Activated CD4-positive, alpha-beta T cell treated with anti-CD3 and anti-CD28 coated beads, Interleukin-2, amount 10 ng/mL, durations not matched to agents 7 days and 5 days (primary cell): ENCODE measurements around the gene SLC6A15. TPM values are rescaled to one million over a fixed set of nuclear protein-coding genes. Genes with fewer than 3 reads are reported as not detected.

Experiments used
- CTCF ChIA-PET: fragments of 350-600 bp; sonication (Branson Sonifier 250); formaldehyde crosslinking; loops from one replicate; lab custom pipeline; 2021; ENCODE audit warnings: antibody characterized with exemption; lab: Charles Lee
- POLR2A ChIA-PET: fragments of 350-600 bp; sonication (Branson Sonifier 250); formaldehyde crosslinking; loops from one replicate; lab custom pipeline; 2021; ENCODE audit warnings: antibody characterized with exemption; lab: Charles Lee
- DNase-seq: peaks from one replicate; pipeline ENCODE4 v3.0.0-alpha.2; 2020
- H3K27ac Mint-ChIP-seq: one replicate; pipeline ENCODE4 v1.8.0; 2021; ENCODE audit warnings: mild to moderate bottlenecking, moderate library complexity, mixed read lengths
- H3K27me3 Mint-ChIP-seq: one replicate; pipeline ENCODE4 v1.8.0; 2021; ENCODE audit warnings: mixed read lengths
- H3K36me3 Mint-ChIP-seq: one replicate; pipeline ENCODE4 v1.8.0; 2021; ENCODE audit warnings: low read depth, mixed read lengths
- H3K4me1 Mint-ChIP-seq: one replicate; pipeline ENCODE4 v1.8.0; 2021; ENCODE audit warnings: mixed read lengths
- H3K4me3 Mint-ChIP-seq: one replicate; pipeline ENCODE4 v1.8.0; 2021; ENCODE audit warnings: mild to moderate bottlenecking, moderate library complexity, mixed read lengths
- H3K9me3 Mint-ChIP-seq: one replicate; pipeline ENCODE4 v1.8.0; 2021; ENCODE audit warnings: mixed read lengths
- total RNA-seq, 2 experiments: library from RNA; stranded (reverse); gene quantifications; one replicate each; pipeline ENCODE4 v1.2.3, GENCODE V29; 2021

The SLC6A15 gene
- total RNA-seq, 2 experiments from 2014 or later = not detected

GRCh38 chr12:84813780-84814663 is 98.6 kb downstream of the SLC6A15 start:
- no peaks in the 10 kb centered on the region for H3K36me3 Mint-ChIP-seq
- ChIA-PET POLR2A (no interaction called here), CTCF (no interaction called here)
- no peak overlapping the region for H3K4me3 Mint-ChIP-seq
- no peaks in the 10 kb centered on the region for H3K27me3 Mint-ChIP-seq
- H3K9me3 Mint-ChIP-seq = no peaks in the 10 kb centered on the region
- no peak for DNase-seq
- no peaks in the 10 kb centered on the region for H3K4me1 Mint-ChIP-seq
- no peak overlapping the region for H3K27ac Mint-ChIP-seq

DNA sequence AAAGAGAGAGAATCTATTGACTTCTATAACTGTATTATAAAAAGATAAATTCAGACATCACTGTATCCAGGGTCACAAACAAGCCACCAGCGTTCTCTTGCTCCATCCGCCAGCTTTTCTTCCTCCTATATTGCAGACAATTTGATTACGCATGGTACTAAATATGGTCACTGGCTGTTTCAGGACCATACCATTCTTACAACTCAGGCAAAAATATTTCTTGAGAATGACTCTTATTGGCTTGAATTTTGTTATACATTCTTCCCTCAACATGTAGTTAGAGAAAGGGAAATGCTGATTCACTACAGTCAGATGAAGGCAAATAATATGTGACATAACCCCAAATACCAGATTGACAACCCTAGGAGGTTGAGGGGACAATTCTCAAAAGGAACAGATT is 101.3 kb downstream of the SLC6A15 start:
- no peak for DNase-seq
- Mint-ChIP-seq H3K4me1 (no peaks in the 10 kb centered on the region), H3K36me3 (no peaks in the 10 kb centered on the region), H3K9me3 (no peaks in the 10 kb centered on the region), H3K27ac (no peak overlapping the region), H3K4me3 (no peak overlapping the region), H3K27me3 (peaks cover 2% of the 10 kb centered on the region)
- POLR2A ChIA-PET = no interaction called here
- CTCF ChIA-PET = no interaction called here

DNA sequence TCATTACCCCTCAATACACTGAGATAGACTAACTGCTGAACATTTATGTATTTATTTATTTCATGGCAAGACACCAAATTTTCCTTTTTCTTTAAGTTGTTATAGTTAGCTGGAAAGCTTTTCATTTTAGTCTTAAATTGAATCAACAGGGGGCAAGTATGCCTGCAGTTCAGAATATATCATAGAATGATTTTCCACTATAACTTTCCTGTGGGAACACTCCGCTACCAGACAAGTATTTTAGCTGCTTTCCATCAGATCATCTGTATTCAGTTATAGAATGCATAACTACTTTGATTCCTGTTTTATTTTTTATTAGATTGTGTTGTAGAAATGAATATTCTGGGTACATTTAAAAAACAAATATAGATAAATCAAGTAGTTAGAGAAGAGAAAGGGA is 102.0 kb downstream of the SLC6A15 start:
- ChIA-PET CTCF (no interaction called here), POLR2A (no interaction called here)
- Mint-ChIP-seq H3K27me3 (peaks cover 2% of the 10 kb centered on the region), H3K36me3 (no peaks in the 10 kb centered on the region), H3K4me1 (no peaks in the 10 kb centered on the region), H3K27ac (no peak overlapping the region), H3K4me3 (no peak overlapping the region), H3K9me3 (no peaks in the 10 kb centered on the region)
- DNase-seq = no peak

Other genes starting within 250 kb of the SLC6A15 start
- not detected for gene TSPAN19, start 123.5 kb upstream of the SLC6A15 start, total RNA-seq
- gene LRRIQ1, start 123.6 kb upstream of the SLC6A15 start, total RNA-seq = not detected